Panc1 (cell line): ENCODE results near the gene TCP11L2. TPM values are rescaled to one million over a fixed set of nuclear protein-coding genes. Genes with fewer than 3 reads are reported as not detected.

Source experiments
- ATAC-seq: fragments of 200-7000 bp; cut with Tn5 transposase; 2 replicates; pipeline ENCODE4 v1.9.1; 2020; ENCODE audit warnings: mild to moderate bottlenecking, moderate library complexity
- BruUV-seq: library from RNA; stranded (reverse); fragments of 400-500 nt; replicated peaks from 2 replicates; lab custom pipeline; 2021; lab: Mats Ljungman, UMichigan
- CTCF ChIA-PET: fragments of 300-600 bp; sonication (Branson Sonifier 250); formaldehyde crosslinking; loops from one replicate; lab custom pipeline; 2022; ENCODE audit warnings: antibody characterized with exemption; lab: Charles Lee
- POLR2A ChIA-PET: fragments of 300-600 bp; sonication (Branson Sonifier 250); formaldehyde crosslinking; loops from one replicate; lab custom pipeline; 2022; ENCODE audit warnings: antibody characterized with exemption; lab: Charles Lee
- DNase-seq: peaks from one replicate; pipeline ENCODE4 v3.0.0-alpha.2; 2010; ENCODE audit warnings: low read depth, low spot score
- H3K27ac ChIP-seq: 2 replicates; pipeline ENCODE4 v1.5.1; 2011; ENCODE audit warnings: mild to moderate bottlenecking, low read length, inconsistent platforms
- H3K27me3 ChIP-seq: fragments of 200-500 bp; sonication (Bioruptor generic); 2 replicates; pipeline ENCODE4 v1.6.0; 2014; ENCODE audit warnings: low read length, inconsistent platforms; ENCODE audit not compliant: control insufficient read depth, insufficient read depth
- H3K36me3 ChIP-seq: fragments of 200-500 bp; sonication (Bioruptor generic); 2 replicates; pipeline ENCODE4 v1.5.1; 2014; ENCODE audit warnings: inconsistent platforms, mild to moderate bottlenecking, low read length, moderate library complexity; ENCODE audit not compliant: control insufficient read depth, insufficient read depth
- H3K4me1 ChIP-seq: 2 replicates; pipeline ENCODE4 v1.5.1; 2011; ENCODE audit warnings: inconsistent platforms, mild to moderate bottlenecking, low read length, moderate library complexity; ENCODE audit not compliant: control insufficient read depth, insufficient read depth
- H3K4me3 ChIP-seq, 2 experiments: 2 replicates each; pipeline ENCODE4 v1.5.1; 2011 to 2012; ENCODE audit warnings: low read depth in 2 of 2, low read length in 2 of 2, mild to moderate bottlenecking in 2 of 2, inconsistent platforms in 1 of 2, moderate library complexity in 1 of 2
- H3K9me3 ChIP-seq: fragments of 200-500 bp; sonication (Bioruptor generic); 2 replicates; pipeline ENCODE4 v1.5.1; 2014; ENCODE audit warnings: low read depth, mild to moderate bottlenecking, inconsistent platforms, low read length, moderate library complexity; ENCODE audit not compliant: control insufficient read depth, insufficient read depth
- CTCF ChIP-seq: fragments of 450-650 bp; IDR thresholded peaks from 2 replicates; pipeline ENCODE4 v1.5.1; 2017; ENCODE audit warnings: mild to moderate bottlenecking
- POLR2AphosphoS5 ChIP-seq: IDR thresholded peaks from 2 replicates; pipeline ENCODE4 v1.6.1; 2012; ENCODE audit warnings: mild to moderate bottlenecking, low read depth, low read length, moderate library complexity
- SIN3A ChIP-seq: IDR thresholded peaks from 2 replicates; pipeline ENCODE4 v1.6.1; 2012; ENCODE audit warnings: low read depth, mild to moderate bottlenecking, low read length, moderate library complexity, borderline replicate concordance; ENCODE audit not compliant: insufficient read depth
- TCF7L2 ChIP-seq: IDR thresholded peaks from 2 replicates; pipeline ENCODE4 v1.6.1; 2011; ENCODE audit warnings: mild to moderate bottlenecking, low read depth, low read length, inconsistent platforms
- in situ Hi-C: cut with HindIII; loops from 2 replicates; pipeline ENCODE4 v1.10.0; 2016; ENCODE audit warnings: low sequenced_read_pairs, low pct_unique_long_range_greater_than_20kb
- intact Hi-C: fragments of 100-400 bp; cut with micrococcal nuclease; formaldehyde crosslinking; loops from one replicate; pipeline ENCODE4 v1.10.0; 2022; ENCODE audit not compliant: unreplicated experiment
- total RNA-seq: library from RNA; stranded (reverse); gene quantifications from one replicate; pipeline ENCODE4 v1.2.1, GENCODE V29; 2021; ENCODE audit not compliant: unreplicated experiment
- TF ChIP-seq, protein P1 (sequence below), 2 experiments: IDR thresholded peaks; 2 replicates each; pipeline ENCODE4 v1.6.1; 2011 to 2012; ENCODE audit warnings: low read depth in 2 of 2, control low read depth in 1 of 2, low read length in 1 of 2, mild to moderate bottlenecking in 1 of 2, moderate library complexity in 1 of 2; ENCODE audit not compliant: insufficient read depth in 1 of 2

The TCP11L2 gene
- total RNA-seq, 1 experiment from 2014 or later = 3.5 TPM

- ATAC-seq = no peak
- Histone ChIP-seq H3K27me3 (peaks cover 7% of the 10 kb centered on the region; the same call in 1 of the 2 replicates), H3K4me1 (no peaks in the 10 kb centered on the region), H3K4me3 (no peak overlapping the region), H3K9me3 (no peaks in the 10 kb centered on the region), H3K36me3 (no peaks in the 10 kb centered on the region), H3K27ac (no peak overlapping the region)
- no peak for TF ChIP-seq CTCF
- TF ChIP-seq SIN3A = no peak
- TF ChIP-seq, protein P1, sequence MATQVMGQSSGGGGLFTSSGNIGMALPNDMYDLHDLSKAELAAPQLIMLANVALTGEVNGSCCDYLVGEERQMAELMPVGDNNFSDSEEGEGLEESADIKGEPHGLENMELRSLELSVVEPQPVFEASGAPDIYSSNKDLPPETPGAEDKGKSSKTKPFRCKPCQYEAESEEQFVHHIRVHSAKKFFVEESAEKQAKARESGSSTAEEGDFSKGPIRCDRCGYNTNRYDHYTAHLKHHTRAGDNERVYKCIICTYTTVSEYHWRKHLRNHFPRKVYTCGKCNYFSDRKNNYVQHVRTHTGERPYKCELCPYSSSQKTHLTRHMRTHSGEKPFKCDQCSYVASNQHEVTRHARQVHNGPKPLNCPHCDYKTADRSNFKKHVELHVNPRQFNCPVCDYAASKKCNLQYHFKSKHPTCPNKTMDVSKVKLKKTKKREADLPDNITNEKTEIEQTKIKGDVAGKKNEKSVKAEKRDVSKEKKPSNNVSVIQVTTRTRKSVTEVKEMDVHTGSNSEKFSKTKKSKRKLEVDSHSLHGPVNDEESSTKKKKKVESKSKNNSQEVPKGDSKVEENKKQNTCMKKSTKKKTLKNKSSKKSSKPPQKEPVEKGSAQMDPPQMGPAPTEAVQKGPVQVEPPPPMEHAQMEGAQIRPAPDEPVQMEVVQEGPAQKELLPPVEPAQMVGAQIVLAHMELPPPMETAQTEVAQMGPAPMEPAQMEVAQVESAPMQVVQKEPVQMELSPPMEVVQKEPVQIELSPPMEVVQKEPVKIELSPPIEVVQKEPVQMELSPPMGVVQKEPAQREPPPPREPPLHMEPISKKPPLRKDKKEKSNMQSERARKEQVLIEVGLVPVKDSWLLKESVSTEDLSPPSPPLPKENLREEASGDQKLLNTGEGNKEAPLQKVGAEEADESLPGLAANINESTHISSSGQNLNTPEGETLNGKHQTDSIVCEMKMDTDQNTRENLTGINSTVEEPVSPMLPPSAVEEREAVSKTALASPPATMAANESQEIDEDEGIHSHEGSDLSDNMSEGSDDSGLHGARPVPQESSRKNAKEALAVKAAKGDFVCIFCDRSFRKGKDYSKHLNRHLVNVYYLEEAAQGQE (IDR thresholded peaks at IDR 0.05; ENCODE audit: insufficient read depth in 1 of 2, low read depth in 2 of 2, low read length in 1 of 2) = no peak
- TF ChIP-seq POLR2AphosphoS5 = no peak
- TF ChIP-seq TCF7L2 = no peak
- DNase-seq = no peak
- BruUV-seq = no TSS peak
- POLR2A ChIA-PET = no interaction called here
- CTCF ChIA-PET = no interaction called here
- in situ Hi-C loops (no loop called here), intact Hi-C loops (no loop called here)
These were observed 26.9 kb downstream of the TCP11L2 start for GRCh38 chr12:106329231-106329982.

GRCh38 chr12:106331599-106331998 is 29.1 kb downstream of the TCP11L2 start:
- H3K4me3 ChIP-seq = no peak overlapping the region
- no peaks in the 10 kb centered on the region for H3K4me1 ChIP-seq
- intact Hi-C loops = no loop called here
- DNase-seq (no peak), ATAC-seq (no peak)
- no peaks in the 10 kb centered on the region for H3K36me3 ChIP-seq
- BruUV-seq = no TSS peak
- no peaks in the 10 kb centered on the region for H3K9me3 ChIP-seq
- no peak for TF ChIP-seq TCF7L2
- no peak for TF ChIP-seq POLR2AphosphoS5
- TF ChIP-seq CTCF = no peak
- TF ChIP-seq, protein P1 (IDR thresholded peaks at IDR 0.05; ENCODE audit: insufficient read depth in 1 of 2, low read depth in 2 of 2, low read length in 1 of 2) = no peak
- no peak for TF ChIP-seq SIN3A
- in situ Hi-C loops = no loop called here
- H3K27me3 ChIP-seq = peaks cover 7% of the 10 kb centered on the region; the same call in 1 of the 2 replicates
- H3K27ac ChIP-seq = no peak overlapping the region
- ChIA-PET POLR2A (no interaction called here), CTCF (no interaction called here)
